Vagina (tissue), 2 donors: Measurements from ENCODE around the gene LRRC4C.

Source experiments
- CTCF ChIP-seq, 3 experiments: fragments of 450-650 bp in 2 of 3; fragments of 200-600 bp in 1 of 3; sonication (generic) in 1 of 3; IDR thresholded peaks; one replicate each; pipeline ENCODE4 v1.5.1; 2017 to 2019; ENCODE audit warnings: antibody characterized with exemption in 3 of 3, mild to moderate bottlenecking in 2 of 3, moderate library complexity in 2 of 3
- POLR2A ChIP-seq, 2 donors: fragments of 450-650 bp; IDR thresholded peaks; one replicate each; pipeline ENCODE4 v1.6.1; 2017; ENCODE audit warnings: antibody characterized with exemption in 2 of 2, mild to moderate bottlenecking in 2 of 2, moderate library complexity in 2 of 2
- POLR2AphosphoS5 ChIP-seq, 2 donors: sonication (generic); formaldehyde crosslinking; IDR thresholded peaks; one replicate each; pipeline ENCODE4 v1.9.0; 2017; ENCODE audit warnings: antibody characterized with exemption in 2 of 2, mild to moderate bottlenecking in 2 of 2, low read depth in 1 of 2; ENCODE audit not compliant: insufficient read depth in 1 of 2

DNA sequence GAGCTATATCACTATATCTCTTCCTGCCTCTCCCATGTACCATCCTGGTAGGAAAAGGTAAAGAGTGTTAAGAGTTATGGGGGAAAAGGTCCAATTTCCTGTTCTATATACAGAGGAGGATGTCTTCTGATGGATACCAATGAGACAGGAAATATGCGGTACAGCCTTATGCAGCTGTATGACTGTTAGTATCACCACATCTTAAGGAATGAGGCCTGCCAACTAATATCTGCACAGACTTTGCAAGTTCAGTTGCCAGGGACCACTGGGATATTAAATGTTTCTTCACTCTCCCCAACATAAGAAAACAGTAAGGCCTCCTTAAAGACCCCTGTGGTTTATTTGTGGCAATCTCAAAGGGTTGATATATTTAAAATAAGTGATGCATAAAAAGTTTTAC is 1182.5 kb downstream of the LRRC4C start:
- TF ChIP-seq POLR2A (IDR thresholded peaks at IDR 0.05) (no peak), CTCF (IDR thresholded peaks at IDR 0.05) (no peak), POLR2AphosphoS5 (IDR thresholded peaks at IDR 0.05; ENCODE audit: insufficient read depth in 1 of 2, low read depth in 1 of 2) (no peak)
